Right cardiac atrium (tissue), 5 donors: ENCODE measurements around the gene CDH11. TPM values are rescaled to one million over a fixed set of nuclear protein-coding genes. Genes with fewer than 3 reads are reported as not detected.

Source experiments
- ATAC-seq, 2 donors: fragments of 200-7000 bp; cut with Tn5 transposase; one replicate each; pipeline versions ENCODE4 v1.8.0 to v1.9.1; 2020; ENCODE audit warnings: moderate library complexity in 2 of 2, mild to moderate bottlenecking in 1 of 2
- DNase-seq, 3 donors: peaks; one replicate each; pipeline ENCODE4 v3.0.0-alpha.2; 2020
- H3K27ac ChIP-seq: one replicate; pipeline ENCODE4 v1.5.1; 2013; ENCODE audit warnings: mild to moderate bottlenecking, low read length, control low read depth, moderate library complexity
- H3K27me3 ChIP-seq: one replicate; pipeline ENCODE4 v1.6.1; 2013; ENCODE audit not compliant: control insufficient read depth, insufficient read depth
- H3K4me1 ChIP-seq: one replicate; pipeline ENCODE4 v1.6.1; 2013; ENCODE audit warnings: low read length; ENCODE audit not compliant: control insufficient read depth, insufficient read depth
- H3K4me3 ChIP-seq: one replicate; pipeline ENCODE4 v1.5.1; 2013; ENCODE audit warnings: low read length, control low read depth
- H3K9me3 ChIP-seq: one replicate; pipeline ENCODE4 v1.6.1; 2013; ENCODE audit warnings: low read length; ENCODE audit not compliant: control insufficient read depth
- WGBS: extraction: QIAGEN DNeasy Blood & Tissue Kit; methylation state at CpG from one replicate; pipeline ENCODE4 v1.1.7; 2013; 5-methylcytosine and 5-hydroxymethylcytosine counted together
- intact Hi-C, 4 donors: fragments of 100-400 bp; cut with DNase I; formaldehyde crosslinking; loops; one replicate each; pipeline versions ENCODE4 v1.11.0 to v1.14.0; 2022 to 2023
- polyA plus RNA-seq: library from polyadenylated mRNA; stranded (reverse); fragments of 200-250 nt; gene quantifications from one replicate; pipeline ENCODE4 v1.2.3, GENCODE V29; 2013
- total RNA-seq, 4 donors: library from RNA; stranded (reverse); fragmentation: NEBNext Ultra II Directional; extraction: Animal tissue kit (Norgen Biotek cat#: 25700); gene quantifications; one replicate each; pipeline ENCODE4 v1.2.1, GENCODE V29; 2021
- donor health status: healthy with polysubstance abuse.
- donor health status: DM: no; HTN: yes; CAD: no.
- donor health status: DM: no; HTN: no; CAD: no.
- donor health status: DM: no; HTN: yes; CAD: no; lungs with severe emphysema.
- donor health status: DM: yes; HTN: yes; CAD: no.

CDH11 gene
- total and polyA plus RNA-seq, 5 donors = 2.2 to 36.9 (median 25.8) TPM

GRCh38 chr16:65116216-65116615 lies 5.6 kb downstream of the CDH11 start:
- ATAC-seq (no peak), DNase-seq (no peak)
- Histone ChIP-seq H3K27ac (no peak overlapping the region), H3K4me1 (no peaks in the 10 kb centered on the region), H3K9me3 (no peaks in the 10 kb centered on the region), H3K4me3 (no peak overlapping the region), H3K27me3 (no peaks in the 10 kb centered on the region)
- WGBS = 68% methylated on average over 4 of the region's 4 CpGs
- intact Hi-C loops = no loop called here

GRCh38 chr16:65114527-65114926 lies 7.3 kb downstream of the CDH11 start:
- 73% methylated on average over 9 of the region's 9 CpGs for WGBS
- intact Hi-C loops = no loop called here
- Histone ChIP-seq H3K4me1 (no peaks in the 10 kb centered on the region), H3K4me3 (no peak overlapping the region), H3K27ac (no peak overlapping the region), H3K27me3 (no peaks in the 10 kb centered on the region), H3K9me3 (no peaks in the 10 kb centered on the region)
- ATAC-seq = no peak
- peak in 1 of 3 donors; percentile 27 for DNase-seq

DNA sequence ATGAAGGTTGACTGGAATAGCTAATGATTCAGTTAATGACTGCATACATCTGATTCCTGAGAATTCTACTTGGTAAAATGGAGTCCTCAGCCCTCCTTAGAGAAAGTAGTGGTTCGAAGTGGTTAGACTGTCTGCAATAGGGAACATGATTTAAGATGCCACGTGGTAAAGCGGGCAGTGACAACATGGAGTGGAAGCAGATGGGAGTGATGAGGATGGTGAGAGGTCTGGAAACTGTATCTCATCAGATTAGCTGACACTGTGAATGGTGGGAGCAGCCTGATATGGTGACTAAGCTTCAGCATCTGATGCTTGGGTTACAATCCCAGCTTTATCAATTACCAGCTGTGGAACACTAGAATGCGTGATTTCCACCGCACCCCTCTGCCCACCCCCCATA lies 8.4 kb downstream of the CDH11 start:
- H3K9me3 ChIP-seq = no peaks in the 10 kb centered on the region
- no peak overlapping the region for H3K4me3 ChIP-seq
- ATAC-seq = no peak
- no peaks in the 10 kb centered on the region for H3K27me3 ChIP-seq
- H3K27ac ChIP-seq = no peak overlapping the region
- no peaks in the 10 kb centered on the region for H3K4me1 ChIP-seq
- 77% methylated on average over 5 of the region's 5 CpGs for WGBS
- no peak for DNase-seq
- intact Hi-C loops = no loop called here

DNA sequence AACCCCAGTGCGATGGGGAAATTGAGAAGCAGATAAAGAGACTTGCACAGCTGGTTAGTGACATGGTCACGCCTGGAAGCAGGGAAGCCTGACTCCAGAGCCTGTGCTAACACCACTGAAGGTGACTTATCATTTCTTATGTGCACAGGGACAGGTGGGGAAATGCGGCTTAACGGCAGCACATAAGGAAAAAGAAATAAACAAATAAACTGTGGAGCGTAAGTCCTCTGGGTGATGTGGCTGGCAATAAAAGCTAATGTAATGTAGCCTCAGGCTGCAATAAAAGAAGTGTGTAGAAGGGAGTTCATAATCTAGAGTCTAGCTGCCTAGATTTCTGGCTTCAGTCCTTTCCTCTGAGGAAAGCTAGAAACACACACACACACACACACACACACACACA lies 10.6 kb downstream of the CDH11 start:
- intact Hi-C loops = no loop called here
- 78% methylated on average over 5 of the region's 5 CpGs for WGBS
- Histone ChIP-seq H3K4me3 (no peak overlapping the region), H3K27ac (no peak overlapping the region), H3K27me3 (no peaks in the 10 kb centered on the region), H3K9me3 (no peaks in the 10 kb centered on the region), H3K4me1 (no peaks in the 10 kb centered on the region)
- ATAC-seq (no peak), DNase-seq (no peak)

- no peak overlapping the region for H3K27ac ChIP-seq
- H3K27me3 ChIP-seq = no peaks in the 10 kb centered on the region
- H3K9me3 ChIP-seq = no peaks in the 10 kb centered on the region
- WGBS = 71% methylated on average over 3 of the region's 3 CpGs
- DNase-seq = no peak
- ATAC-seq = no peak
- intact Hi-C loops = no loop called here
- H3K4me3 ChIP-seq = no peak overlapping the region
- no peaks in the 10 kb centered on the region for H3K4me1 ChIP-seq
These were observed 15.1 kb downstream of the CDH11 start for GRCh38 chr16:65106757-65107156.

- H3K27ac ChIP-seq = no peak overlapping the region
- 31% methylated on average over 1 of the region's 1 CpG for WGBS
- ATAC-seq (no peak), DNase-seq (no peak)
- no peak overlapping the region for H3K4me3 ChIP-seq
- H3K9me3 ChIP-seq = no peaks in the 10 kb centered on the region
- H3K4me1 ChIP-seq = no peaks in the 10 kb centered on the region
- intact Hi-C loops = no loop called here
- H3K27me3 ChIP-seq = no peaks in the 10 kb centered on the region
These were observed 16.7 kb downstream of the CDH11 start for GRCh38 chr16:65105171-65105570.

GRCh38 chr16:65104471-65104870 lies 17.4 kb downstream of the CDH11 start:
- WGBS = 91% methylated on average over 3 of the region's 3 CpGs
- intact Hi-C loops = no loop called here

DNA sequence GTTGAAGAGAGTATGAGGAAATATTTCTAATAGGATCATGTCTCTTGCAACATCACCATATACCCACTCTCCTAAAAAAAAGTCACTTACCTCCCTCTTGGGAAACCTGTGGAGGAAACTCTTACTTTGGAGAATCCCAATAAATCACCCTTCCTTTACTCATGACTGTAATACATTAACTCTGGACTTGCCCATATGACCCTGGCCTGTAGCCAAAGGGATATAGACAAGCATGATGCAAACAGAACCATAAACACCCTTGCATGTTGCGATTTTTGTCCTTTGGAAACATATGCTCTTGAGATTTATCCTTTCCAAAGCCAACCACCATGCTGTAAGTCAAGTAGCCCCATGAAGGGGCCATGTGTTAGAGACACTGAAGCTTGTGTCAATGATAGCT lies 19.5 kb downstream of the CDH11 start:
- Histone ChIP-seq H3K4me1 (peaks cover under 1% of the 10 kb centered on the region), H3K4me3 (no peak overlapping the region), H3K27ac (no peak overlapping the region), H3K27me3 (no peaks in the 10 kb centered on the region), H3K9me3 (no peaks in the 10 kb centered on the region)
- 84% methylated on average over 1 of the region's 1 CpG for WGBS
- intact Hi-C loops = no loop called here
- DNase-seq = no peak
- ATAC-seq = no peak

More at GRCh38 chr16:65104471-65104870, 17.4 kb downstream of the CDH11 start:
- Histone ChIP-seq H3K4me1 (no peaks in the 10 kb centered on the region), H3K27ac (no peak overlapping the region), H3K9me3 (no peaks in the 10 kb centered on the region), H3K27me3 (no peaks in the 10 kb centered on the region), H3K4me3 (no peak overlapping the region)
- DNase-seq = no peak
- ATAC-seq = no peak

DNA sequence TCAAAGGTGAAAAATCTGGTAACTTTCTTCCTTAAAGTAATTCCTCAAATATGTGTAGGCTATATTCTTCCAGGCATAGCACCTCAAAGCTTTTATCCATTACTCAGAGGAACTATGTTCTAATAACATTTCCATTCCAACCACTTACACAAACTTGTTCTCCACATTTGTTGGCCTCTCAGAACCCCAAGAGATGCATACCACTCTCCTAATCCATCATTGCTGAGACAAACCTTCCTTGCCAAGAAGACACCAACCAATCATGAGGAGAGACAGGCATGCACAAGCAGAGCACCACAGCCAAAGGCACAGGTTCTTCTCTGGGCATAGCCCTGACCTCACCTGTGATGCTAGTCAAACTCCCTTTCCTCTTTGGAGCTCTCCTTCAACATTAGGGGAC lies 20.9 kb downstream of the CDH11 start:
- Histone ChIP-seq H3K4me3 (no peak overlapping the region), H3K4me1 (peaks cover 1% of the 10 kb centered on the region), H3K27me3 (no peaks in the 10 kb centered on the region), H3K9me3 (no peaks in the 10 kb centered on the region), H3K27ac (no peak overlapping the region)
- ATAC-seq = no peak
- intact Hi-C loops = no loop called here
- DNase-seq = no peak

- Histone ChIP-seq H3K4me1 (peaks cover 1% of the 10 kb centered on the region), H3K27me3 (no peaks in the 10 kb centered on the region), H3K4me3 (no peak overlapping the region), H3K9me3 (no peaks in the 10 kb centered on the region), H3K27ac (no peak overlapping the region)
- DNase-seq (no peak), ATAC-seq (no peak)
- intact Hi-C loops = no loop called here
- 85% methylated on average over 2 of the region's 2 CpGs for WGBS
These were observed 22.3 kb downstream of the CDH11 start for GRCh38 chr16:65099607-65100006.

GRCh38 chr16:65098916-65099315 lies 22.9 kb downstream of the CDH11 start:
- WGBS = 87% methylated on average over 3 of the region's 3 CpGs
- no peak overlapping the region for H3K27ac ChIP-seq
- ATAC-seq (no peak), DNase-seq (no peak)
- H3K4me1 ChIP-seq = peaks cover 1% of the 10 kb centered on the region
- no peaks in the 10 kb centered on the region for H3K9me3 ChIP-seq
- intact Hi-C loops = no loop called here
- H3K27me3 ChIP-seq = no peaks in the 10 kb centered on the region
- H3K4me3 ChIP-seq = no peak overlapping the region

GRCh38 chr16:65097296-65097695 lies 24.6 kb downstream of the CDH11 start:
- H3K27me3 ChIP-seq = no peaks in the 10 kb centered on the region
- DNase-seq (no peak), ATAC-seq (no peak)
- H3K4me3 ChIP-seq = no peak overlapping the region
- no peaks in the 10 kb centered on the region for H3K9me3 ChIP-seq
- no peak overlapping the region for H3K27ac ChIP-seq
- H3K4me1 ChIP-seq = peaks cover 1% of the 10 kb centered on the region
- WGBS = 73% methylated on average over 4 of the region's 4 CpGs
- intact Hi-C loops = no loop called here
